ENCODE results near the gene SSTR5.
A peak's percentile ranks its signal among the peaks of the same experiment; 100 is the strongest.

Gene SSTR5

DNA sequence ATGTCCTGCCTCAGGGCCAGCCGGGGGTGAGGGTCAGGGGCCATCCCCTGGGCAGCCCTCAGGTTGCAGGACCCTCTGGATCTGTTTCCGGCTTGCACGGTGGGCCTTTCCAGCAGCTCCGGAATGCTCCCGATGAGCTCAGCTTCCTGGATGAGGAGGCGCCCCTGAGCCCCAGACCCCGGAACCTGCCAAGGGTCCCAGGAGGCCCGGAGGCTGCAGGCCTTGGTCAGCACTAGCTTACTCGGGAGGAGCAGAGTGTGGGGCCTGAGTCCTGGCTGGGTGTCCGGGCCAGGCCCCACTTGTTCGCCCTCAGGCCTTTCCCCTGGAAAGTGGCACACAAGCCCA, 31.1 kb downstream of the SSTR5 start:
- TF ChIP-seq, protein P1, sequence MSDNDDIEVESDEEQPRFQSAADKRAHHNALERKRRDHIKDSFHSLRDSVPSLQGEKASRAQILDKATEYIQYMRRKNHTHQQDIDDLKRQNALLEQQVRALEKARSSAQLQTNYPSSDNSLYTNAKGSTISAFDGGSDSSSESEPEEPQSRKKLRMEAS (IDR thresholded peaks at IDR 0.05; ENCODE audit: low read depth, low read length) = no peak
- no peak for TF ChIP-seq POLR2A (IDR thresholded peaks at IDR 0.05; ENCODE audit: extremely low read depth, insufficient read length)
- no peak for DNase-seq (ENCODE audit: low read depth)
- H3K4me3 ChIP-seq (ENCODE audit: low read depth, low read length) = no peak overlapping the region

DNA sequence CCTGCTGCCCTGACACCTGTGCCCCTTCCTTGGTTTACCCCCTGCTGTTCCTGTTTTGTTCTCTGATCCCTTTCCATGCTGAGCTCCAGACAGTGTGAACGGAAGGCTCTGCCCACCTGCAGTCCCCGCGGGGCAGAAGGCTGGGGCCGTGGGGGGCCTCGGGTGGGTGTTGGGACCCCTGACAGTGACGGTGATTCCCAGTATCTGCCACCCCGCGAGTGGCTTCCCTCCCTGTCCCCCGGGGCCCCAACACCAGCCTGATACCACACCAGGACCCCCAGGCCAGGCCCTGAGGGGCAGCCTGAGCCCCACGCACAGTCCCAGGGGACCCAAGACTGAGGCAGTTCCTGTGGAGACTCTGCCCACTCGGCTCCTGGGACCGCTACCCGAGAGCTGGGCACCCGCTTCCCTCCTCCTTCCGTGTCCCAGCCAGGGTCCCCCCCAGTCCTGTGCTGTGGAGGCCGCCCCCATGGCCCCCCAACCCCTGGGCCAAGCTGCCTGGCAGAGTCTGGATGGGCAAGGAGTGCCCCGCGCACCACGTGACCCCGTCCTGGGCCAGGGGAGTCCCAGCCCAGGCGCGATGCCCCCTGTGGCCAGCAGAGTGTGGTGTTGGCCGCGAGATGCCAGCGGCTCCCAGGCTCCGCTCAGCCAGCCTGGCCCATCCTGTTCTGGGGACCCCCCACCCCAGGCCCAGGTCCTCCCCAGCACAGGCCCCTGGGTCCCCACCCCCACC, 33.5 kb downstream of the SSTR5 start:
- H3K4me3 ChIP-seq (ENCODE audit: low read depth, low read length) = no peak overlapping the region
- DNase-seq (ENCODE audit: low read depth) = peak; percentile 59
- TF ChIP-seq, protein P2, sequence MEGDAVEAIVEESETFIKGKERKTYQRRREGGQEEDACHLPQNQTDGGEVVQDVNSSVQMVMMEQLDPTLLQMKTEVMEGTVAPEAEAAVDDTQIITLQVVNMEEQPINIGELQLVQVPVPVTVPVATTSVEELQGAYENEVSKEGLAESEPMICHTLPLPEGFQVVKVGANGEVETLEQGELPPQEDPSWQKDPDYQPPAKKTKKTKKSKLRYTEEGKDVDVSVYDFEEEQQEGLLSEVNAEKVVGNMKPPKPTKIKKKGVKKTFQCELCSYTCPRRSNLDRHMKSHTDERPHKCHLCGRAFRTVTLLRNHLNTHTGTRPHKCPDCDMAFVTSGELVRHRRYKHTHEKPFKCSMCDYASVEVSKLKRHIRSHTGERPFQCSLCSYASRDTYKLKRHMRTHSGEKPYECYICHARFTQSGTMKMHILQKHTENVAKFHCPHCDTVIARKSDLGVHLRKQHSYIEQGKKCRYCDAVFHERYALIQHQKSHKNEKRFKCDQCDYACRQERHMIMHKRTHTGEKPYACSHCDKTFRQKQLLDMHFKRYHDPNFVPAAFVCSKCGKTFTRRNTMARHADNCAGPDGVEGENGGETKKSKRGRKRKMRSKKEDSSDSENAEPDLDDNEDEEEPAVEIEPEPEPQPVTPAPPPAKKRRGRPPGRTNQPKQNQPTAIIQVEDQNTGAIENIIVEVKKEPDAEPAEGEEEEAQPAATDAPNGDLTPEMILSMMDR (IDR thresholded peaks at IDR 0.05; ENCODE audit: low read depth, low read length) = peak; percentile 51
- TF ChIP-seq MYC (IDR thresholded peaks at IDR 0.05; ENCODE audit: low read depth, low read length) = no peak
- TF ChIP-seq, protein P1 (IDR thresholded peaks at IDR 0.05; ENCODE audit: low read depth, low read length) = peak; percentile 84

DNA sequence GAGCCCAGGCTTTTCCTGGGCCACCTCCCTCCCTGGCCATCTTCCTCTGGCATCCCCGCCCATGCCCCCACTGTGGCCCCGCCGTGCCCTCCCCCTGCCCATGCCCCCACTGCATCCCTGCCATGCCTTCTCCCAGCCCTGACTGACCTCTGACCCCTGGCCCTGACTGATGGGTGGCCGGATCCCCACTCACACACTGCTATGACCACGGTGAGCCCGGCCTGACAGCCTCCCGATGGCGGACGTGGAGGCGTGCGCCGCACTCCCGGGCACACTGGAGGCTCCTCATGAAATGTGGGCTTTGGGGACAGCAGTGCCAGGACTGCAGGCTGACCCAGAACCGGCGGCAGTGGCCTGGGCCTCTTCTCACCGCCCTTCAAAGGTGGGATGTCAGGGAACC, 34.1 kb downstream of the SSTR5 start:
- DNase-seq (ENCODE audit: low read depth) = no peak
- no peak overlapping the region for H3K4me3 ChIP-seq (ENCODE audit: low read depth, low read length)
- TF ChIP-seq POLR2A (IDR thresholded peaks at IDR 0.05; ENCODE audit: extremely low read depth, insufficient read length) = no peak
- TF ChIP-seq, protein P2 (IDR thresholded peaks at IDR 0.05; ENCODE audit: low read depth, low read length) = no peak
- TF ChIP-seq, protein P1 (IDR thresholded peaks at IDR 0.05; ENCODE audit: low read depth, low read length) = no peak
- TF ChIP-seq MYC (IDR thresholded peaks at IDR 0.05; ENCODE audit: low read depth, low read length) = no peak

DNA sequence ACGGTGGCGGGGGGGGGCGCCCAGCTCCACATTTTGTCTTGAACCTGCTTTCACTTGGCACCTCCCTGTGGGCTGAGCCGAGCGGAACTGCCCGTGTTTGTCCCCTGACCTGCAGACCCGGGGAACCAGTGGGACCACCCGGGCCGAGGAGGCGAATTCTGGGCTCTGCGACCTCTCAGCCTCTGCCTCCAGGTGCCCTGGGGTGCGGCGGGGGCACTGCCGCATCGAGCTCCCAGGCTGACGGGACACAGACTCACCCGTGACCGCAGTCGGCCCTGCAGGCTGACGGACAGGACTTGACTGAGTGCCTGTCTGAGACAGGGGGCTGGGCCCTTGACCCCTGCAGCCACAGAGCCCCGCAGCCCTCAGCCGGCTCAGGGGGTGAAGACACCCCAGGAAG, 34.6 kb downstream of the SSTR5 start:
- TF ChIP-seq POLR2A (IDR thresholded peaks at IDR 0.05; ENCODE audit: extremely low read depth, insufficient read length) (no peak), MYC (IDR thresholded peaks at IDR 0.05; ENCODE audit: low read depth, low read length) (no peak)
- TF ChIP-seq, protein P2 (IDR thresholded peaks at IDR 0.05; ENCODE audit: low read depth, low read length) = no peak
- TF ChIP-seq, protein P1 (IDR thresholded peaks at IDR 0.05; ENCODE audit: low read depth, low read length) = no peak
- H3K4me3 ChIP-seq (ENCODE audit: low read depth, low read length) = no peak overlapping the region
- DNase-seq (ENCODE audit: low read depth) = no peak

DNA sequence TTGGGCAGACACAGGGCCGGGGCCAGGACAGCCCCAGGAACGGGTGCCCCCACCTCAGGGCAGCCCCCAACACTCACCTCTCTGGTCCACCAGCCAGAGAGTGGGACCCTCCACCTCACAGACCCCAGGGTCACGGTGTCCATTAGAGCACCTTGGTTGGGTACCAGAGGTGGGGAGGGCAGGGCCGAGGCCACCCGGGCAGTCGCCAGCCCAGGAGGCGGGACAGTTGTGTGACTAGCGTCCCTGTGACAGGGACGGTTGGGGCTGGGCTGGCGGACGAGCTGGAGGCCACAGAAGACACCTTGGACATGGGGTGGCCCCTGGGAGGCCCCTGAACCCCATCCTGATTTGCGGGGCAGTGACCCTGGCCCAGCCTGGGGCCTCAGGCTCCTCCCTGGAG, 35.2 kb downstream of the SSTR5 start:
- TF ChIP-seq, protein P1 (IDR thresholded peaks at IDR 0.05; ENCODE audit: low read depth, low read length) = no peak
- TF ChIP-seq MYC (IDR thresholded peaks at IDR 0.05; ENCODE audit: low read depth, low read length) (no peak), POLR2A (IDR thresholded peaks at IDR 0.05; ENCODE audit: extremely low read depth, insufficient read length) (no peak)
- TF ChIP-seq, protein P2 (IDR thresholded peaks at IDR 0.05; ENCODE audit: low read depth, low read length) = no peak
- no peak for DNase-seq (ENCODE audit: low read depth)
- no peak overlapping the region for H3K4me3 ChIP-seq (ENCODE audit: low read depth, low read length)

DNA sequence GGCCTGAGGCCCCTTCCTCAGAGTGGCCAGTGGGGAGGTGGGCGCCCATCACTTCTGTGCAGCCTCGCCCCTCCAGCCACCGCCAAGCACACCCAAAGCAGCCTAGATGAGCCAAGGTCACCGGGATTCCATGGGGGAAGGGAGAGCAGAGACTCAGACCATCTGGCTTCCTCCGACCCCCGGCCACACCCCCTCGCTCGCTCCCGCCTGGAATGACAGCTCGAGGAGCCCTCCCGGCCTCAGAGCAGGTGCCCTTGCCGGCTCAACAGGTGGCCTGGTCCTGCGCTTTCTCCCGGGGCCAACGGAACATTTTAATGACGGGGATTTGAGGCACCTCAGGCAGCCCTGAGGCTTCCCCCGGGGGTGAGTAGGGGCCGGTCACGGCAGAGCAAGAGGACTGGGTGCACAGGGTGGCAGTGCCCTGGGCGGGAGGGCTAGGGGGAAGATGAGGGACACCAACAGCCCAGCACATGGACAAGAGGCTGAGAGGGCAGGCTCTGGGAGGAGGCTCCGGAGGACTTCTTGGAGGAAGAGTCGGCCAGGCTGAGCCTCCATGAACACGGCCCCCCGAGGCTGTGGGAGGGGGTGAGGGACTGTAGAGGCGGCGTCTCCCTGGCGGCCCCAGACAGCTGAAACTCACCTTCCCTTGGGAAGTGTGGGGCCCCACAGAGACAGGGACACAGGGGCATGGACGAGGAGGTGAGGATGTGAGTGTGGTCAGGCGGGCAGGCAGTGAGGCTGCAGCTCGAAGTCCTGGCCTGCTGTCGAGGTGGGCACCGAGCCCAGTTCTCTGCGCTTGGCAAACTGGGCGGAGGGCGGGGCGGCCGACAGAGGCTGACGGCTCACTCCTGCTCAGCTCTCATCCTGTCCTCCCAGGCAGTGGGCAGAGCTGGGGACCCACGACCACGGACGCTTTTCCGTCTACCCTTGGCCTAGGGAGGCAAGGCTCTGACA, 36.0 kb downstream of the SSTR5 start:
- no peak overlapping the region for H3K4me3 ChIP-seq (ENCODE audit: low read depth, low read length)
- no peak for DNase-seq (ENCODE audit: low read depth)
- TF ChIP-seq POLR2A (IDR thresholded peaks at IDR 0.05; ENCODE audit: extremely low read depth, insufficient read length) (no peak), MYC (IDR thresholded peaks at IDR 0.05; ENCODE audit: low read depth, low read length) (no peak)
- TF ChIP-seq, protein P2 (IDR thresholded peaks at IDR 0.05; ENCODE audit: low read depth, low read length) = no peak
- TF ChIP-seq, protein P1 (IDR thresholded peaks at IDR 0.05; ENCODE audit: low read depth, low read length) = no peak
